H9 (cell line): ENCODE data around the gene SH3RF2. TPM values are rescaled to one million over a fixed set of nuclear protein-coding genes. Genes with fewer than 3 reads are reported as not detected.

Source experiments
- DNase-seq: peaks from one replicate; pipeline ENCODE4 v3.0.0-alpha.2; 2017
- H2AFZ ChIP-seq: one replicate; pipeline ENCODE4 v1.6.1; 2013; ENCODE audit warnings: mild to moderate bottlenecking, low read length, control low read depth, moderate library complexity
- H2AK5ac ChIP-seq: 2 replicates; pipeline ENCODE4 v1.6.1; 2013; ENCODE audit warnings: low read length, control low read depth, mixed read lengths; ENCODE audit not compliant: insufficient read length
- H2BK120ac ChIP-seq: one replicate; pipeline ENCODE4 v1.6.1; 2013; ENCODE audit warnings: low read depth, mild to moderate bottlenecking, low read length, control low read depth, inconsistent platforms; ENCODE audit not compliant: poor library complexity, severe bottlenecking
- H2BK12ac ChIP-seq: 2 replicates; pipeline ENCODE4 v1.6.1; 2013; ENCODE audit warnings: low read length, control low read depth, mixed read lengths, low read depth; ENCODE audit not compliant: insufficient read length
- H2BK15ac ChIP-seq: 2 replicates; pipeline ENCODE4 v1.6.1; 2013; ENCODE audit warnings: low read depth, low read length, control low read depth
- H2BK20ac ChIP-seq: one replicate; pipeline ENCODE4 v1.6.1; 2013; ENCODE audit warnings: low read depth, mild to moderate bottlenecking, low read length, control low read depth, inconsistent platforms; ENCODE audit not compliant: poor library complexity, severe bottlenecking
- H2BK5ac ChIP-seq: 2 replicates; pipeline ENCODE4 v1.6.1; 2013; ENCODE audit warnings: low read length, control low read depth, mixed read lengths; ENCODE audit not compliant: insufficient read length
- H3K14ac ChIP-seq: 2 replicates; pipeline ENCODE4 v1.6.1; 2013; ENCODE audit warnings: low read length, control low read depth; ENCODE audit not compliant: insufficient read depth
- H3K18ac ChIP-seq: 2 replicates; pipeline ENCODE4 v1.6.1; 2013; ENCODE audit warnings: low read depth, mild to moderate bottlenecking, mixed read lengths, low read length, control low read depth; ENCODE audit not compliant: insufficient read length
- H3K23ac ChIP-seq: 2 replicates; pipeline ENCODE4 v1.6.1; 2013; ENCODE audit warnings: low read length, control low read depth, mixed read lengths, low read depth; ENCODE audit not compliant: insufficient read length
- H3K23me2 ChIP-seq: 2 replicates; pipeline ENCODE4 v1.6.1; 2013; ENCODE audit warnings: low read depth, mild to moderate bottlenecking, mixed read lengths, low read length, control low read depth; ENCODE audit not compliant: insufficient read length, poor library complexity, severe bottlenecking
- H3K27ac ChIP-seq: 2 replicates; pipeline ENCODE4 v1.5.1; 2013; ENCODE audit warnings: low read length, control low read depth, mixed read lengths, low read depth; ENCODE audit not compliant: insufficient read length
- H3K27me3 ChIP-seq: 2 replicates; pipeline ENCODE4 v1.6.1; 2013; ENCODE audit warnings: low read length, control low read depth, inconsistent platforms; ENCODE audit not compliant: insufficient read depth
- H3K4ac ChIP-seq: 2 replicates; pipeline ENCODE4 v1.6.1; 2013; ENCODE audit warnings: low read depth, mild to moderate bottlenecking, control low read depth, inconsistent platforms, low read length, moderate library complexity
- H3K4me1 ChIP-seq: 2 replicates; pipeline ENCODE4 v1.6.1; 2013; ENCODE audit warnings: low read length, control low read depth, inconsistent platforms; ENCODE audit not compliant: insufficient read depth
- H3K4me2 ChIP-seq: 2 replicates; pipeline ENCODE4 v1.6.1; 2013; ENCODE audit warnings: low read length, control low read depth, mixed read lengths; ENCODE audit not compliant: insufficient read length, insufficient read depth
- H3K56ac ChIP-seq: 2 replicates; pipeline ENCODE4 v1.6.1; 2013; ENCODE audit warnings: low read depth, mild to moderate bottlenecking, mixed read lengths, low read length, control low read depth; ENCODE audit not compliant: insufficient read length
- H3K79me1 ChIP-seq: 2 replicates; pipeline ENCODE4 v1.6.1; 2013; ENCODE audit warnings: low read depth, mild to moderate bottlenecking, moderate library complexity, low read length, control low read depth, inconsistent platforms; ENCODE audit not compliant: insufficient read depth, poor library complexity, severe bottlenecking
- H3K79me2 ChIP-seq: 2 replicates; pipeline ENCODE4 v1.6.1; 2013; ENCODE audit warnings: low read length, control low read depth, inconsistent platforms; ENCODE audit not compliant: insufficient read depth
- H3K9ac ChIP-seq: 2 replicates; pipeline ENCODE4 v1.6.1; 2013; ENCODE audit warnings: low read length, control low read depth, mixed read lengths; ENCODE audit not compliant: insufficient read length; ENCODE audit errors: extremely low read depth
- H3K9me3 ChIP-seq: one replicate; pipeline ENCODE4 v1.6.1; 2013; ENCODE audit warnings: low read depth, low read length, inconsistent platforms; ENCODE audit not compliant: control insufficient read depth
- H3T11ph ChIP-seq: one replicate; pipeline ENCODE4 v1.6.1; 2013; ENCODE audit warnings: mild to moderate bottlenecking, low read length, control low read depth, inconsistent platforms
- H4K20me1 ChIP-seq: one replicate; pipeline ENCODE4 v1.6.1; 2013; ENCODE audit not compliant: control insufficient read depth, insufficient read length, insufficient read depth
- H4K5ac ChIP-seq: 2 replicates; pipeline ENCODE4 v1.6.1; 2013; ENCODE audit warnings: low read depth, mild to moderate bottlenecking, mixed read lengths, low read length, control low read depth; ENCODE audit not compliant: insufficient read length
- H4K8ac ChIP-seq: replicated peaks from 2 replicates; pipeline ENCODE4 v1.6.1; 2013; ENCODE audit warnings: low read length, control low read depth, mixed read lengths, low read depth; ENCODE audit not compliant: insufficient read length
- H4K91ac ChIP-seq: 2 replicates; pipeline ENCODE4 v1.6.1; 2013; ENCODE audit warnings: low read depth, mild to moderate bottlenecking, moderate library complexity, mixed read lengths, low read length, control low read depth; ENCODE audit not compliant: insufficient read length
- H3K27ac Mint-ChIP-seq, 3 experiments: 2 replicates in 2 of 3; 3 replicates in 1 of 3; pipeline ENCODE4 v1.8.0; 2020 to 2021; ENCODE audit warnings: mixed read lengths in 3 of 3, mild to moderate bottlenecking in 1 of 3, moderate library complexity in 1 of 3
- H3K27me3 Mint-ChIP-seq: 2 replicates; pipeline ENCODE4 v1.8.0; 2021; ENCODE audit warnings: low read depth, mild to moderate bottlenecking, moderate library complexity, mixed read lengths
- H3K36me3 Mint-ChIP-seq, 3 experiments: 2 replicates in 2 of 3; 3 replicates in 1 of 3; pipeline ENCODE4 v1.8.0; 2020 to 2021; ENCODE audit warnings: low read depth in 3 of 3, mixed read lengths in 3 of 3; ENCODE audit not compliant: insufficient read depth in 1 of 3
- H3K4me1 Mint-ChIP-seq, 2 experiments: 2 replicates each; pipeline ENCODE4 v1.8.0; 2020; ENCODE audit warnings: mixed read lengths in 2 of 2
- H3K4me3 Mint-ChIP-seq, 2 experiments: 2 replicates in 1 of 2; 3 replicates in 1 of 2; pipeline ENCODE4 v1.8.0; 2020 to 2021; ENCODE audit warnings: mild to moderate bottlenecking in 2 of 2, mixed read lengths in 2 of 2, moderate library complexity in 1 of 2
- H3K9me3 Mint-ChIP-seq, 2 experiments: 2 replicates in 1 of 2; 3 replicates in 1 of 2; pipeline ENCODE4 v1.8.0; 2020; ENCODE audit warnings: mild to moderate bottlenecking in 2 of 2, mixed read lengths in 2 of 2, moderate library complexity in 1 of 2
- CTCF ChIP-seq: fragments of 200-600 bp; sonication (generic); conservative IDR thresholded peaks from 3 replicates; pipeline ENCODE4 v1.8.0; 2021; ENCODE audit warnings: antibody characterized with exemption, mild to moderate bottlenecking
- total RNA-seq: library from RNA; stranded (reverse); gene quantifications from 2 replicates; pipeline ENCODE4 v1.2.1, GENCODE V29; 2021

SH3RF2 gene
- total RNA-seq, 1 experiment from 2014 or later: 0.66 TPM

GRCh38 chr5:146052780-146053179, 116.4 kb downstream of the SH3RF2 start:
- H2BK120ac ChIP-seq: no peak overlapping the region
- no peak overlapping the region for H2AFZ ChIP-seq
- H3K27me3 ChIP-seq: no peaks in the 10 kb centered on the region
- Mint-ChIP-seq H3K36me3 (no peaks in the 10 kb centered on the region), H3K4me1 (peaks cover 10 to 12% of the 10 kb centered on the region in 2 experiments), H3K9me3 (no peaks in the 10 kb centered on the region), H3K27me3 (peaks cover 3% of the 10 kb centered on the region; the same call in 1 of the 2 replicates), H3K4me3 (no peak overlapping the region), H3K27ac (no peak overlapping the region)
- no peak overlapping the region for H2BK12ac ChIP-seq
- no peak overlapping the region for H2BK20ac ChIP-seq
- no peaks in the 10 kb centered on the region for H3K79me2 ChIP-seq
- no peak overlapping the region for H3K56ac ChIP-seq
- H4K91ac ChIP-seq: no peak overlapping the region
- H3K23ac ChIP-seq: no peak overlapping the region
- no peak overlapping the region for H4K5ac ChIP-seq
- H3K9ac ChIP-seq: no peak overlapping the region
- no peak overlapping the region for H3K4me2 ChIP-seq
- H3K27ac ChIP-seq: no peak overlapping the region
- no peak overlapping the region for H3T11ph ChIP-seq
- H3K79me1 ChIP-seq: no peaks in the 10 kb centered on the region
- no peak overlapping the region for H4K8ac ChIP-seq
- H3K9me3 ChIP-seq: no peaks in the 10 kb centered on the region
- no peak overlapping the region for H2BK15ac ChIP-seq
- no peaks in the 10 kb centered on the region for H3K23me2 ChIP-seq
- H2BK5ac ChIP-seq: no peak overlapping the region
- H3K18ac ChIP-seq: no peak overlapping the region
- no peak overlapping the region for H3K14ac ChIP-seq
- no peak for DNase-seq
- no peak overlapping the region for H3K4ac ChIP-seq
- peak; percentile 71 for TF ChIP-seq CTCF
- no peak overlapping the region for H2AK5ac ChIP-seq
- no peaks in the 10 kb centered on the region for H4K20me1 ChIP-seq
- no peaks in the 10 kb centered on the region for H3K4me1 ChIP-seq
